GM21619 (cell line): Measurements from ENCODE around the gene PLA2G4D.
"Not testable (repeated sequence)": the region's sequence is repeated elsewhere in the genome, so short reads cannot be mapped to it uniquely, and the experiment has no call there.

Experiments used
- ATAC-seq: cut with Tn5 transposase; IDR thresholded peaks from one replicate; pipeline ENCODE4 v1.9.1; 2021; ENCODE audit not compliant: unreplicated experiment

PLA2G4D gene

GRCh38 chr15:42092398-42093318, 1.7 kb downstream of the PLA2G4D start:
- ATAC-seq, result no peak

- not testable (repeated sequence) for ATAC-seq
Measured at GRCh38 chr15:42091753-42092397, 2.5 kb downstream of the PLA2G4D start.

GRCh38 chr15:42090781-42091180, 3.6 kb downstream of the PLA2G4D start:
- ATAC-seq, result no peak

DNA sequence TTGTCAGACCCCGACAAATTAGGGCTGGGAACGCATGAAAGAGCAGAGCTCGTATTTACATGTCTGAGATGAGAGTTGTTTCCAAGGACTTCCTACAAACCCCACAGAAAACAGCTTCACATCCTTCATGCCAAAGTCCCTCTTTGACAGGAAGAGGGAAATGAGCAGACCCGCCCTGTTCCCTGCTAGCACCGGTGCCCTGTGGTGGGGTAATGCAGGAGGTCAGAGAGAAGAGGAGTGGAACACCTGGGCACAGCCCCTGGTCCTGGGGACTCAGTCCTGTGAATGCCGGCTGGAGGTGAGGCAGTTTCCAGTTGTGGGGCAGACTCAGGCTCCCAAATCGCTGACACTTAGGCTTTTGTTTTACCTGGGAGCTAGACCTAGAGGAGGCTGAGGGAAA, 4.0 kb downstream of the PLA2G4D start:
- ATAC-seq, result no peak

DNA sequence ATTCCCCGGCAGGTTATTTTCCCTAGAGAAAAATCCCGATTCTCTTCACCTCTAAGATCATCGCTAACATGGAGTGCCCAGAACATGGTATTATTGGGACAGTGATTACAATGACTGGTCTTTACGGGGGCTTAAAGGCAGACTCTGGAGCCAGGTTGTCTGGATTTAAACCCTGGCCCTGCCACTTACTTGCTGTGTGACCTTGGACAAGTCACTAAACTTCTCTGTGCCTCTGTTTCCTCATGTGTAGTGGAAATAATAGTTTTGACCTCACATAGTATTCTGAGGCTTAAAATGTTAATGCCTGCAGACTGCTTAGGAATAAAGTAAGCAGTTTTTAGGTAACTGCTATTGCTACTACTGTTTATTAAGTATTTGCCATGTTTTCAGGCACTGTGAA, 4.4 kb downstream of the PLA2G4D start:
- ATAC-seq, result no peak

DNA sequence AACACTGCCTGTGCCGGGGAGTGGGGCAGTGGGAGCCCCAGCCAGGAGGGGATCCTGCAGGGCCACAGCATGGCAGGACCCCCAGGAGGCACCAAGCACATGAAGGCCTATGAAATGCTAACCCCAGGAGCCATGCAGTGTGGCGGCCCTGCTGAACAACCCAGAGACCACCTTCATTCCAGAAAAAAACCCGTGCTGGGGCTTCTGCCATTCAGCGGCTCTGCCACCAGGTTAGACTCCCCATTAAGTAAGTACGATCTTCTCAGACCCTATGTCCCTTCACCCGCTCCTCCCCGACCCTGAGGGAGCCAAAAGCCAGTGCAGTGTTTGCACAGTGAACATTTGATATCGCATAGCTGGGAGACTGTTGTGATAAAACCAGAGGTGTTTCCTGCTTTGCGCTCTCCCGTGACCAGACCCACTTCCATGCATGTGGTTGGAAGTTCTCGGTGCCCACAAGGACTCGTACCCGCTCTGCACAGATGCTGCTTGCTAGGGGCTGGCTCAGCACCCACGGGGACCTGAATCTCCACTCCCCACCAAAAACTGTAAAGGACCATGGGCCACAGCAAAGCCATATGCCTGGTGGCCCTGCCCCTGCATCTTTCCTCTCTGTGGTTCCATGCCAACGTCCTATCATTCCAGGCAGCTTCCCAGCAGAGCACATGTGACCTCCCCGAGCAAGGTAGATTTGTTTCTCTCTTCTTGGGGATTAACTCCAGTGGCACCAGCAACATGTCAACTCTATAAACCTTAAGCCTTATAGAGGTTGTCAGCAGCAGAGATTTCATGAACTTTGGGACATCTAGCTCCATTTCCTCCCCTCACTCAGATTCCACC, 5.3 kb downstream of the PLA2G4D start:
- ATAC-seq, result no peak

GRCh38 chr15:42087926-42088800, 6.2 kb downstream of the PLA2G4D start:
- no peak for ATAC-seq

GRCh38 chr15:42087460-42087859, 6.9 kb downstream of the PLA2G4D start:
- no peak for ATAC-seq

DNA sequence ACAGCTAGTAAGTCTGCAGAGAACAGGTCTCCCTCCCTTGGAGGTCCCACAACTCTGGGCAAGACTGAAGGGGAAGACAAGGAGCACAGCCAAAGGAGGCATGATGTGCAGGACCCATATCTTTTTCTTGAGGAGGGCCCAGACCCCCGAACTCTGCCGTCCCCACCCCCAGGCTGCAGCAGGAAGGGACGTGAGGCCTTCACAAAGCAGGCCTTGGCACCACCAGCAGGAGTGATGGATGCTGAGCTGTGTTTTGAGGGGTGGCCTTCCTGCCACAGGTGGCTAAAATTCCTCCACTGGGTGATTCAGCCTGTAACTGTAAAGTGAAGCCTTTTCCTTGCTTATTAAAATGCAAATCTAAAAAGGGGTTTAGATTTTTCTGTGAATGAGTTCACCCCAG, 8.6 kb downstream of the PLA2G4D start:
- no peak for ATAC-seq

- ATAC-seq, result no peak
Measured at GRCh38 chr15:42085236-42085605, 9.1 kb downstream of the PLA2G4D start.

- ATAC-seq, result no peak
Measured at GRCh38 chr15:42084465-42085235, 9.7 kb downstream of the PLA2G4D start.

DNA sequence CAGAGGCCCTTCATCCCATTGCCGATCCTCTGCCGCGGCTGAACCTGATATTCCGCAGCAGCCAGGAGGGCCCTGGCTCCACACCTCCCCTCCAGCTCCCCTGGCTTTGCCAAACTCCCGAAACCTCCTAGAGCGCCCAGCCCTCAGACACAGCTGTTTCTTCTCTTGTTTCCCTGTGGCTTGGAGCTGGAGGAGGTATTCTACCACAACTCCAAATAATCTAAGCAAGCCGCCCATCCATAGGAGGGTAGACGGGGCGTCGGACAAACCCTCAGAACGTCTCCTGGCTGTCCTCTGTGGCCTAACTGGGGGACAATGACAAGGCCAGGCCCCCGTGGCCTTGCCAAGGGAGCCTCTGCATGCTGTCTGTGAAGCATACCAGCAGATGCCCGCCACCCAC, 10.4 kb downstream of the PLA2G4D start:
- no peak for ATAC-seq

GRCh38 chr15:42083605-42083908, 10.8 kb downstream of the PLA2G4D start:
- ATAC-seq, result no peak

DNA sequence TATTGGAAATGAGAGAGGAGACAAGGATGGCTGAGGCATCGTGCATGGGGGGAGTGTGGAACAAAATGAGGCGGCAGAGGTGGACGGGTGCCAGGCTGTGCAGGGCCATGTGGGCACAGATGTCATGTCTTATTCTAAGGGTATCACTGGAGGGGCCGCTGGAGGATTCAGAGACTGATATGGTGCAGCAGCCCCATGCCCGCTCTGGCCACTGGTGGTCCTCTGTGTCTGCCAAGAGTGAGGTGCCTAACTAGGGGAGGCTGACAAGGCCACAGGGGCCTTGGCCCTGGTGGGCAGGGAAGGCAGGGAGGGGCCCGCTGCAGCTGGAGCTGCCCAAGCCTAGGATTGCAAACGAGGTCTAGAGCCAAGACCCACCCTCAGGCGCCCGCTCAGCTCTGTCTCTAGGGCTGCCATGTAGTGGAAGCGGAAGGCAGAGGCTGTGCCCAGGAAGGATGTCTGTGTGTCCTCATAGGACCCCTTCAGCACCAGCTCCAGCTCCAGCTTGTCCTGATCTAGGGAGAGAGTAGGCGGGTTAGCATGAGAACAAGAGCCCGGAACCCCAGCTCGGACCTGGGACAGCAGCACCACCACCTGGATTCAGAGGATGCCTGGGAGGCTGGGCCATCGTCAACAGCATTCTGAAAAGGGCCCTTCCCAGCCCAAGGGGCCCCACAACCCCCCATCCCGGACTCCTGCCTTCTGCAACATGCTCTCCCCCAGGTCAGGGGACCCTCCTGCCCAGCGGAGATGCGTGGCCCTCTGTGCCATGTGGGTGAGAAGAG, 11.3 kb downstream of the PLA2G4D start:
- no peak for ATAC-seq

- ATAC-seq, result no peak
Measured at GRCh38 chr15:42082141-42082540, 12.2 kb downstream of the PLA2G4D start.

DNA sequence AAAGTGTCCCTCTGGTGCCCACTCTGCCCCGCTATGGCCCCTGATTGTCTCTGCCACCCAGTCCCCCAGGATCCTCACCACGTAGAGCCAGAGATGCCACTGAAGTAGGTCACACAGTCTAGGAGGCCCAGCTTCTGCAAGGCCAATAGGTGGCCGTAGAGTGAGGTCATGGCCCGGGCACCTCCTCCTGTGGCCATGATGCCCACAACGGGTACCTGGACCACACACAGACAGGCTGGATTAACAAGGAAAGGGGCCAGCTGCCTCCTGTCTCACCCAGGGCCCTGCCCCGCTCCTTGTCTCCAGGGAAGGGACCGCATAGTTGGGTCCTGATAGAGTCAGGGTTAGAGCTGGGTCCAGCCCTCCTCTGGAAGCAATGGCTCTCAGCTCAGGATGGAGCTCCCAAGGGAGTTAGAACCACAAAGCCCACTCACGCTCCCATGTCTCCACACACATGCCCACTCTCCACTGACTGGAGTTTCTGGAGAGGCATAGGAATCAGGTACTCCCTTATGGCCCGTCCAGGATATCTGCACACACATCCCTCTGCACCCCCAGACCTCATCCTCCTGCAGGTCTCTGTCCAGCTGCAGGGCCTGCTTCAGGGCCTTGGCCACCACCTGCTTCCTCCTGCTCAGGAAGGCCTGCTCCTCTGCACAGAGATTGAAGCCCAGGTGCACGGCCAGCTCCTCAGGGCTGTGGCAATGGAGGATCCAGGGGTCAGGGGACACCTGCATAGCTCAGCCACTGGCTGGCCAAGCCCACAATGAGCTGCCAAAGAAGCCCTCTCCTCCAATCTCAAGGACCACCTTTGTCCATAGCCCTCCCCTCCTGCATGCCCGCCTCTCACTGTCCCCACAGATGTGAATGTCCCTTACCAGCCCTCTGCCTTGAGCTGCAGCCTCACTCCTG, 13.2 kb downstream of the PLA2G4D start:
- no peak for ATAC-seq

GRCh38 chr15:42080186-42080918, 14.0 kb downstream of the PLA2G4D start:
- no peak for ATAC-seq
